GM21737 (cell line): ENCODE measurements around the gene RASGRP3.

Source experiments
- ATAC-seq: cut with Tn5 transposase; IDR thresholded peaks from one replicate; pipeline ENCODE4 v1.9.1; 2021; ENCODE audit warnings: mild to moderate bottlenecking, moderate library complexity; ENCODE audit not compliant: unreplicated experiment

RASGRP3 gene

GRCh38 chr2:33614190-33614589, 137.7 kb downstream of the RASGRP3 start:
- no peak for ATAC-seq
